Erythroblast (primary cell): ENCODE results near the gene MYO16.

Experiments used
- DNase-seq, 2 experiments: peaks; one replicate each; lab custom pipeline; 2025; lab: John Stamatoyannopoulos, UW
- GATA1 ChIP-seq: IDR thresholded peaks from 2 replicates; pipeline ENCODE4 v1.6.1; 2011; ENCODE audit warnings: low read depth, mild to moderate bottlenecking, control low read depth, low read length, moderate library complexity
- POLR2A ChIP-seq: IDR thresholded peaks from 2 replicates; pipeline ENCODE4 v1.6.1; 2011; ENCODE audit warnings: mild to moderate bottlenecking, low read length

The MYO16 gene

DNA sequence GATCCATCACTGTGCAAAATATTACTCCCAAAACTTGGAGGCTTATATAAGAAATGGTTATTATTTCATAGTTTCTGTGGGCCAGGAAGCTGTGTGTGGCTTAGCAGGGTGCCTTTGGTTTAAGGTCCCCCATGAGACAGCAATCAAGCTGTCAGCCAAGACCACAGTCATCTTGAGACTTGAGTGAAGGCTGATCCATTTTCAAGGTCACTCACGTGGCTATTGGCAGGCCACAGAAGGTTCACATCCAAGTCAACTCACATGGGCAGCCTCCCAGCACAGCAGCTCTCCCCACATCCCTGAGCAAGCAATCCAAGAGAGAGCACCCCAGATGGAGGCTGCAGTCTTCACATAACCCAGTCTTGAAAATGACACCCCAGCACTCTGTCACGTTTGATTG is 537.4 kb downstream of the MYO16 start:
- DNase-seq, result no peak
- TF ChIP-seq POLR2A (no peak), GATA1 (no peak)

DNA sequence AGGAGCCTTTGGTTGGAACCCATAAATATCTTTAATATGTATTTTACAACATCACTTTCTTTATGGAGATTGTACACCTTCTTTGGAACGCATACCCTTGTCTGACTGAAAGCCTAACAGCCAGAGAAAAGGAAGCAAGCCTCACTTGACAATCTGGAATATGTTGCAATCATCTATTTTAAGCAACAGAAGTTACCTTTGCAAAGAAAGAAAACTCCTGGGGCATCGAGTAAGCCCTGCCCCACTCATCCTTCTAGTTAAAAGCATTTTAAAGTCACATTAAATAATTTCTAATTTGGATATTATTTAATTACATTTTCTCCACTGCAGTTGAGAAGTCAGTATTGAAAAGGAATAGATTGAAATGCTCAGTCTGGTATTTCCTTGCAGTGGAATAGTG is 542.7 kb downstream of the MYO16 start:
- no peak for DNase-seq
- TF ChIP-seq GATA1 (no peak), POLR2A (no peak)

DNA sequence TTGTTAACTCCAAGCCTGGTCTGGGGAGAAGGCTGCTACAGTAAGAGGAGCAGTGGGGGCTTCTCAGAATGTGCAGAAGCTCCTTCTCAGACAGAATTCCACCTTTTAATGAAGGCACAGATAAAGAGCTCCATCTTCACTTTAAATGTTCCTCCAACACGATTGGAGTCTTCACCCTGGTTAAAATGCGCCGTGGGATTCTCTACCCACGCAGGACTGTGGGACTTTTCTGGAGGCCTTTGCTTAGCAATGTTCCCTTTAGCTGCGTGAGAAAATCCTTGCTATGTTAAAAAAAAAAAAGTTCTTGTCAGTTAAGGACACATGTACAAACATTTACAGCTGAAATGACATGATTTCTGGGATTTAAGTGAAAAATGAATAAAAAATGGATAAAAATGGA is 546.3 kb downstream of the MYO16 start:
- TF ChIP-seq GATA1 (no peak), POLR2A (no peak)
- DNase-seq, result no peak

DNA sequence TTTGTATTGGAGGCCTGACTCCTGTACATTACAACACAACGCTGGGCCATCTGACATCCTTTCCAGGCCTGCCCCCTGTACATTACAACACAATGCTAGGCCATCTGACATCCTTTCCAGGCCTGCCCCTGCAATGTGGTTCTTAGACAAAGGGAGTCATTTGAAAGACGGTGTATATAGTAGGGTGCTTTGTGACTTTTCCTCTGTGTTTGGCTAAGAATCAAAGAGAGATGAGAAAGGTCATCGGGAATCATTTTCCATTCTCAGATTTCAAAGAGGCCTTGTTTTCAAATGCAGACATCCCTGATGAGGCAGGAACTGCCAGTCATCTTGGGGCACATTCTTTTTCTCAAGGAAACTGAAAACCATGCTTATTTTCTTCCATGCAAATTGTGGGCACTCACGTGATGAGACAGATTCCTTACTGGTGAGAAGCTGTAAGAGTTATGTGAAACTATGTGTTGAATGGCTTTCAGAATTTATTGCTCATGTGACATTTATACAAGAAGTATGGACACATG is 551.6 kb downstream of the MYO16 start:
- TF ChIP-seq GATA1 (no peak), POLR2A (no peak)

DNA sequence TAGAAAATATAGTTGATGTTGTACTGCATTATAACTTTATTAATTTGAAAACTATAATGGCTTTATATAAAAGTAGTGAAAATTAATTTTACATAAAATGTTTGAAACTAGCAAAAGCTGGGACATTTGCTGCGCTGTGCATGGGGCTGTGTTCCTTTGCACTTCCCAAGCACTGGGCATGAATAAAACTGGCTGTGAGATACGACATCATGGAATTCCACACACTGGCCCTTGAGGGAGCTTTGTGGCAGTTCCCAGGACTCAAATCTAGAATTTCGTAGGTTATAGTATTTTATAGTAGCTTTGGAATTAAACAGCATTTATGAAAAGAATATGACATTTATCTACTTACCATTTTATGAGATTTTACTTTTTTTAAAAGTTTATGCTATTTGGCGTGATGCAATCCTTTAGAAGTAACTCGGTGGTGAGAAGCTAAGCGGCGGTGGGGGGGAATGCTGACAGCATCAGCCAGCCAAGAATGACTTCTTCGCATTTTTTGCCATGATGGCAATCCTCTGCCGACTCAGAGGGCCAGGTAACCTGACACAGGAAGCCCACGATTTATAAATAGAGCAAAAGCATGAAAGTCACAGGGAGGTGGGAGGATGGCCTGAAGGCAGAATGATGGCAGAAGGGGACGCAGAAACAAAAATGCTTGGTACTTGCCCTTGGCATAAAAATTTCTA is 553.5 kb downstream of the MYO16 start:
- no peak for TF ChIP-seq GATA1
- TF ChIP-seq POLR2A, result no peak
- DNase-seq, result no peak

More for the DNA sequence above, 551.6 kb downstream of the MYO16 start:
- DNase-seq, result no peak

DNA sequence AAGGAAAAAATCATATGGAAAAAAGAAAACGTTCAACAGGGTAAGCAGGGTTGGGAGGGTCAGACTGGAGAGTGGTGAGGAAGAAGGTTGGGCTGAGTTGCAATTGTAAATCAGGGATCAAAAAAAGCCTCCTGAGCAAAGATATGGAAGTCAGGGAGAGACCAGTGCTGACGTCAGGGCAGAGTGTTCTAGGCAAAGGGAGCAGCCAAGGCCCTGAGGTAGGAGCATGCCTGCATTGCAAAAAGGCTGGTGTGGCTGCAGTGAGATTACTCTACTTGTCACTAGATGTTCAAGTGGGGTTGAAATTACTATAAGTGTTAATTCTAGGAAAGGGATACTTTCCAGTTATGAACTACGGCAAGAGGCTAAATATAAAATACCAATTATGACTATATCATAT is 562.0 kb downstream of the MYO16 start:
- no peak for DNase-seq
- TF ChIP-seq POLR2A (no peak), GATA1 (no peak)

DNA sequence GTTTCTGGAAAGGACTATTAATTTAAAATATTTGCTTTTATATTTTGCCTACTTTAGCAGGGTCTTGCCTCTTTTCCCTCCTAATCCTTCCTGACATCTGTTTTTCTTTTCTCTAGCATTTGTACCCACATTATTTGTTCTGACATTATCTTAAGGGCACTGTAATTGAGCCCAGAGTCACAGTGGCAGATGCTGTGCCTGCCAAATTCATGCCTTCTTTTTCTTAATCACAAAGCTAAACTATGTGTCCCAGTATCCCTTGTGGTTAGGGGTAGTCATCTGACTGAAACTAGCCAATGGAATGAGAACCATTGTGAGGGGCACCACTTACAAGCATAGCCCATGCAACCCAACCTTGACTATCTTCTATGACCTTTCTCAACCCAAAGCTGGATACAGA is 562.9 kb downstream of the MYO16 start:
- no peak for DNase-seq
- TF ChIP-seq GATA1 (no peak), POLR2A (no peak)

DNA sequence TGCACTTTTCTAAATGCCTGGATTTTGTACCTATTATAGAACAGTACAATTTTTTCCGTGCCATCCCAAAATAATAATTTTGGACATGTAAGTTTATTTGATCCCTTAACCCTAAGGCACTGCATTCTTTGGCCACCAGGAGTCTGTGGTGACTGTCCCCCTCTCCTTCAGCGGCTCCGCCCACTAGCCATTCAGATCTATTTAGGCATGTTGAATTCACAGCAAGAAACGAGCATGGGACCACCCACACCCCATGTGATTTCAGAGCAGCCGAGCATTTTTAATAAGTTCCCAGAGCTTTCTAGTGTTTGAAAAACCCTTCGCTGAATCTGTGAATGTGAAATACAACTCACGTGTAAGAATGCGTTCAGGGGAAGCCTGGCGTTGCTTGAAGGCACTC is 567.5 kb downstream of the MYO16 start:
- peak in 1 of 2 experiments; percentile 2 for DNase-seq
- TF ChIP-seq POLR2A (no peak), GATA1 (no peak)

DNA sequence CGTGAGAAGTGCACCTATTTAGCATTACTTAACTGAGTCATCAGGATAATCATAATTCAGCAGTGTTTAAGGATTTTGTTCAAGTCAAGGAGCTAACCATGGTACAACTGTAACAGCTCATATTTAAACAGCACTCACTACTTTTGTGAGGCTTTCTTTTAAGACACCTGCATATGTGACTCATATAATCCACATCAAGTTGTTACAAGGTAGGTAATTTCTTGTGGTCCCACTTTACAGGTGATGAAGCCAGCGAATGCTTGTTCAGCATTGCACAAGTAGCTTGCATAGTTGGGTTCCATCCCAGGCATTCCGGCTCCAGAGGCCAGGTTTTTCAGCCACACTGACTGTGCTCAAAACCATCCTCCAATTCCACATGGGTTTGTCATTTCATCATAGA is 569.2 kb downstream of the MYO16 start:
- DNase-seq, result no peak
- TF ChIP-seq POLR2A, result no peak
- no peak for TF ChIP-seq GATA1

DNA sequence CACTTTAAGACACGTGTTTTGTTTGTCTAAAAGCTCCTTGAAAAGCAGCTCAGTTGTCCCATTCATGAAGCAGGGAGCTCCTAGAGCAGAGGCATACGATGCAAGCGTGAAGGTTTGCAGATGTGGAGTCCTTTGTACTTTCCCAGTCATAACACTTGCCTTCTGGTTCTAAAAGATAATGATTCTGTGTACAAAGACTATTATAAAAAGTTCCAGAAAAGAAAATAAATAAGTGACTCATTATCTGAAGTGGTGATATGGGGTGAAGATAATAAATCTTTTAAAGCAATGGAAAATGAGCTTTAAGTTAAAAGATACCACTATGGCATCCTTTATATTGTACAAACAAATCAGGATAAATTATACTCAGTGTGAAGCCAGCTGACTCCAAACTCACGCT is 569.9 kb downstream of the MYO16 start:
- TF ChIP-seq GATA1, result no peak
- TF ChIP-seq POLR2A, result no peak
- DNase-seq, result no peak

DNA sequence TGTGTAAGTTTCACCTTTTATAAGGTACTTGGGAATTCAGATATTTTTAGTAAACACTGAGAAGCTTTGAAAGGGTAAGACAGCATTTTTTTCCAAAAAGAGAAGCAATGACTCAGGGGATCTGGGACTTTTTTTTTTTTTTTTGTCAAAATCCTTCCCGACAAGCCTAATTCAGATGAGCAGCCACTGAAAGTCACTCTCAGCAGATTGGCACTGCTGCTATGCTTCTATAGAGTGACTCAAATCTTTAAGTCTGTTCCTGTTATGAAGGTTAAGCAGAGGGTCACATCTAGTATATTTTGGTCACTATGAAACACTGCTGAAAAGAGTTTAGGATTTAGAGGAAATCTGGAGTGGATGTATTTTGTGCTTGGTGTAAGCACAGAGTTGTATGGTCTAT is 571.1 kb downstream of the MYO16 start:
- DNase-seq, result no peak
- TF ChIP-seq POLR2A (no peak), GATA1 (no peak)

DNA sequence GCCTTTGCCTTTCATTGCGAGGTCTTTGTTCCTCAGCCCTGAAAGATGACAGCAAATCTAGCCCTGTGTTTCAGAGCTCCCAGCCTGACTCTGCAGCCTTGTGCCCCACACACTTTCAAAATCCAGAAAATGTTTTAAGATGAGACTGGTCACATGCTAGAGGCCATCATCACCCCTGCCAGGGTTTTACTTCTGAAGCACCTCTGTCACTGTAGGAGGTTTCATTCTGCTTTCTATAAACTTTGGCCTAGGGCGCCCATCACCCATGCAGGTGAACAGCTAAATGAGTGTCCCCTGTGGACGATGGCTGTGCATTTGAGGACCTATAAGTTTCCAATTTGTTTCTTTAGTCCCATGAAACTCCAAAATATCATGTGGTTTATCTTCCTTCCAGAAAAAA is 574.2 kb downstream of the MYO16 start:
- no peak for DNase-seq
- no peak for TF ChIP-seq GATA1
- no peak for TF ChIP-seq POLR2A

DNA sequence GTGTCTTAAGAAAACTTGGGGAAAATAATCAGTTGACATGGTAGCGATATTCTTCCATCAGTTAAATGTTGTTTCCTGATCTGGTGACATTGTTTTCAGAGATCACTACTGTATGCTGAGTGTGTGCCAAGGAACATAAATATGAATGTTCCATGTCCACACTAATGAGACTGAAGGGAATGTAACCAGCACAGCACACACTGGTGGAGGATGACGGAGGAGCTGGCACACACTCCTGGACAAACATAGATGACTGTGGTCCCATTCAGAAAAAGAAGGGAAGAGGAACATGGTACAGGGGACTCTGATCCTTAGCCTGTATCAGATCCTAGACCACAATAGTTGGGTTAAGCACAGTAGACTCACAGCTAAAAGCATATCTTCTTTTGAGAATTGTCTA is 574.8 kb downstream of the MYO16 start:
- DNase-seq, result no peak
- no peak for TF ChIP-seq POLR2A
- no peak for TF ChIP-seq GATA1

DNA sequence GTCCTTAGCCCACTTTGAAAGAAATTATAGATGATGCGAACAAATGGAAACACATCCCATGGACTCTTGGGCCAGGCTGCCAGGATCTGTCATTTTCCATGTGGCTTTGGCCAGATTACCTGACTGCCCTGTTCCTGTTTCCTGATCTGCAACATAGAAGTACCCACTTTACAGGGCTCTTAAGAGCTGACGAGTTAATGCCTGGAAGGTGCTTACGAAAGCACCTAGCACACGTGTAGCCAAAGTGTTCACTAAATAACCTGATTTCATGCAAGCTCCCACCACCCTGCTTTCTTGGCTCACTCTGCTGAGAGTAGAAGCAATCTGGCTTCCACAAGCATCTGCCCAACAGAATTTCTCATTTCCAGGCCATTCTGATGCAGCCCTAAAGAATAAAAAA is 575.2 kb downstream of the MYO16 start:
- no peak for DNase-seq
- TF ChIP-seq GATA1 (no peak), POLR2A (no peak)

DNA sequence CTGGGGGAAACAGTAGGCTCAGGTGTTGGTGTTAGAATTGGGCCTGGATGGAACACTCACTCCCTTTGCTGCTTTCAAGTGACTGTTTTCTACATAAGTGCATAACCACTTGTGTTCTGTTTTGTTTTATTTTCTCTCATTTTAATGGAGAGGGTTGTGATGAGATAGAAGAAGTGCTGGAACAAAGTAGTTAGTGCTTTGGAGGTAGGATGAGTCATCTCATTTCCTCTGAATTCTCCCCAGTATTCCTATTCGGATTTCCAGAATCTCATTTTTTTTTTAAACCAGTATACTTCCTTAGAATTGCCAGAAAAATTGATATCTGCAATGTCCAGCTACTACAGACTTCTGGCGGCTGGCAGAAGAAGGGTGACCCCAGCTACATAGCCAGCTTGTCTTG is 575.9 kb downstream of the MYO16 start:
- TF ChIP-seq POLR2A (no peak), GATA1 (no peak)
- DNase-seq, result no peak
